ENCODE data around the gene DUSP22.

DNA sequence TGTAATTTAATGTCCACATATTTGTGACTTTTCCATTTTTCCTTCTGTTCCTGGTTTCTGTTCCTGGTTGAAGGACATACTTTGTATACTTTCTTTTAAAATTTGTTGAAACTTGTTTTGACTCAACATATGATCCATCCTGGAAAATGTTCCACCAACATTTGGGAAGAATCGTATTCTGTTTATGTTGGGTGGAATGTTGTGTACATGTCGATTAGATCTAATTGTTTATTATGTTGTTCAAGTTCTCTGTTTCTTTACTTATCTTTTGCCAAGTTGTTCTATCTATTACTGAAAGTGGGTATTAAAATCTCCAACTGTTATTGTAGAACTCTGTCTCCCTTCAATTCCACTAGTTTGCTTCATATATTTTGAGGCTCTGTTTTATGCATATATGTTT, 27.7 kb upstream of the DUSP22 start:
- no peak for TF ChIP-seq CTCF (conservative IDR thresholded peaks at IDR 0.05)
- TF ChIP-seq ZFX (IDR thresholded peaks at IDR 0.05), result no peak
